ENCODE data around the gene RAB3B.
A peak's percentile ranks its signal among the peaks of the same experiment; 100 is the strongest.
"Not testable (repeated sequence)": the region's sequence is repeated elsewhere in the genome, so short reads cannot be mapped to it uniquely, and the experiment has no call there.

The RAB3B gene

GRCh38 chr1:51990478-51990965, at the start of gene RAB3B:
RAB3B (minus strand) TSS chr1:51990700; CDS start chr1:51977117, 13,583 bp downstream.
- peak; percentile 69 to 86 for DNase-seq

- no peak for DNase-seq
Measured at GRCh38 chr1:52037909-52038308, 47.4 kb upstream of the RAB3B start.

GRCh38 chr1:52037402-52037814, 46.9 kb upstream of the RAB3B start:
- no peak for DNase-seq

GRCh38 chr1:52034050-52034384, 43.5 kb upstream of the RAB3B start:
- DNase-seq, result no peak

- peak; percentile 74 to 75 for DNase-seq
Measured at GRCh38 chr1:52033190-52034049, 42.9 kb upstream of the RAB3B start, which contains the start of gene KTI12. KTI12 (minus strand) TSS chr1:52033810; CDS start chr1:52033761, 49 bp downstream.

GRCh38 chr1:52032785-52033131, 42.3 kb upstream of the RAB3B start:
- DNase-seq, result peak in 1 of 2 donors; percentile 12

GRCh38 chr1:52032124-52032784, 41.8 kb upstream of the RAB3B start:
- DNase-seq, result no peak

GRCh38 chr1:52028839-52029238, 38.3 kb upstream of the RAB3B start:
- not testable (repeated sequence) for DNase-seq

- DNase-seq, result no peak
Measured at GRCh38 chr1:52028328-52028727, 37.8 kb upstream of the RAB3B start.

- no peak for DNase-seq
Measured at GRCh38 chr1:52026278-52026677, 35.8 kb upstream of the RAB3B start.

GRCh38 chr1:52022133-52022532, 31.6 kb upstream of the RAB3B start:
- DNase-seq, result no peak

GRCh38 chr1:52008071-52008809, 17.7 kb upstream of the RAB3B start:
- DNase-seq, result no peak

- DNase-seq, result no peak
Measured at GRCh38 chr1:52007215-52008002, 16.9 kb upstream of the RAB3B start.

GRCh38 chr1:52006081-52006553, 15.6 kb upstream of the RAB3B start:
- DNase-seq, result not testable (repeated sequence)

- DNase-seq, result not testable (repeated sequence)
Measured at GRCh38 chr1:52005548-52005947, 15.0 kb upstream of the RAB3B start.

- DNase-seq, result no peak
Measured at GRCh38 chr1:52003877-52004276, 13.4 kb upstream of the RAB3B start.

GRCh38 chr1:52002038-52002917, 11.8 kb upstream of the RAB3B start:
- DNase-seq, result peak; percentile 53 to 69

- DNase-seq, result no peak
Measured at GRCh38 chr1:51998701-51999100, 8.2 kb upstream of the RAB3B start.

GRCh38 chr1:51997974-51998382, 7.5 kb upstream of the RAB3B start:
- DNase-seq, result no peak

- no peak for DNase-seq
Measured at GRCh38 chr1:51989582-51990477, 670 bp downstream of the RAB3B start.

All from stimulated activated CD4-positive, alpha-beta T cell treated with anti-CD3 and anti-CD28 coated beads, Interleukin-2, amount 100 ng/mL, for 48 hours (primary cell).